ENCODE data around the gene PTGES3L. TPM values are rescaled to one million over a fixed set of nuclear protein-coding genes. Genes with fewer than 3 reads are reported as not detected.

PTGES3L gene
- total and polyA plus RNA-seq, 10 donors: 0.61 to 1.8 (median 0.93) TPM; not detected in 1

GRCh38 chr17:42953669-42954068 lies 26.2 kb downstream of the PTGES3L start:
- DNase-seq: no peak
- H3K36me3 ChIP-seq: peaks cover 3 to 98% (median 93%) of the 10 kb centered on the region in 6 donors
- TF ChIP-seq CTCF (IDR thresholded peaks at IDR 0.05 in 8 of 11, conservative IDR thresholded peaks at IDR 0.05 in 3 of 11) (no peak), POLR2A (IDR thresholded peaks at IDR 0.05) (no peak), POLR2AphosphoS5 (IDR thresholded peaks at IDR 0.05) (no peak)
- H3K27ac ChIP-seq: no peak overlapping the region
- H3K9me3 ChIP-seq: no peaks in the 10 kb centered on the region
- 83 to 96% (median 89%) methylated on average over 1 of the region's 1 CpG for WGBS, 5 donors
- no peaks in the 10 kb centered on the region for H3K4me1 ChIP-seq
- no peak overlapping the region for H3K4me3 ChIP-seq
- intact Hi-C loops (cut with DNase I; ENCODE audit: low total_unique reads): no loop called here
- H3K27me3 ChIP-seq (replicated peaks in 1 of 7): no peaks in the 10 kb centered on the region

GRCh38 chr17:42950044-42950783 lies 29.7 kb downstream of the PTGES3L start:
- WGBS, 5 donors: 93 to 97% (median 95%) methylated on average over 13 of the region's 13 CpGs
- no peaks in the 10 kb centered on the region for H3K9me3 ChIP-seq
- H3K4me3 ChIP-seq: no peak overlapping the region
- H3K27ac ChIP-seq: no peak overlapping the region
- no peaks in the 10 kb centered on the region for H3K4me1 ChIP-seq
- intact Hi-C loops (cut with DNase I; ENCODE audit: low total_unique reads): no loop called here
- no peak for DNase-seq
- H3K36me3 ChIP-seq: peaks cover 3 to 75% (median 68%) of the 10 kb centered on the region in 6 donors
- TF ChIP-seq CTCF (IDR thresholded peaks at IDR 0.05 in 8 of 11, conservative IDR thresholded peaks at IDR 0.05 in 3 of 11): no peak
- TF ChIP-seq POLR2A (IDR thresholded peaks at IDR 0.05): no peak
- no peak for TF ChIP-seq POLR2AphosphoS5 (IDR thresholded peaks at IDR 0.05)
- no peaks in the 10 kb centered on the region for H3K27me3 ChIP-seq (replicated peaks in 1 of 7)

GRCh38 chr17:42946812-42947211 lies 33.1 kb downstream of the PTGES3L start:
- no peaks in the 10 kb centered on the region for H3K4me1 ChIP-seq
- no peak overlapping the region for H3K27ac ChIP-seq
- no peak overlapping the region for H3K4me3 ChIP-seq
- intact Hi-C loops (cut with DNase I; ENCODE audit: low total_unique reads): no loop called here
- DNase-seq: no peak
- TF ChIP-seq POLR2A (IDR thresholded peaks at IDR 0.05): no peak
- TF ChIP-seq CTCF (IDR thresholded peaks at IDR 0.05 in 8 of 11, conservative IDR thresholded peaks at IDR 0.05 in 3 of 11): no peak
- no peak for TF ChIP-seq POLR2AphosphoS5 (IDR thresholded peaks at IDR 0.05)
- no peaks in the 10 kb centered on the region for H3K9me3 ChIP-seq
- 85 to 100% (median 96%) methylated on average over 1 of the region's 1 CpG for WGBS, 5 donors
- no peaks in the 10 kb centered on the region for H3K27me3 ChIP-seq (replicated peaks in 1 of 7)
- peaks cover 3 to 41% (median 34%) of the 10 kb centered on the region in 6 donors for H3K36me3 ChIP-seq

GRCh38 chr17:42944211-42944610 lies 35.7 kb downstream of the PTGES3L start:
- Histone ChIP-seq H3K36me3 (peaks cover 0 to 15% (median 10%) of the 10 kb centered on the region in 6 donors), H3K4me3 (no peak overlapping the region), H3K9me3 (no peaks in the 10 kb centered on the region), H3K27ac (no peak overlapping the region), H3K27me3 (replicated peaks in 1 of 7) (no peaks in the 10 kb centered on the region), H3K4me1 (no peaks in the 10 kb centered on the region)
- no peak for DNase-seq
- intact Hi-C loops (cut with DNase I; ENCODE audit: low total_unique reads): no loop called here
- 56 to 60% (median 60%) methylated on average over 3 of the region's 3 CpGs for WGBS, 5 donors
- TF ChIP-seq CTCF (IDR thresholded peaks at IDR 0.05 in 8 of 11, conservative IDR thresholded peaks at IDR 0.05 in 3 of 11): no peak
- TF ChIP-seq POLR2AphosphoS5 (IDR thresholded peaks at IDR 0.05): no peak
- no peak for TF ChIP-seq POLR2A (IDR thresholded peaks at IDR 0.05)

Measured in spleen (tissue), 11 donors.